ENCODE results near the gene PEF1. TPM values are rescaled to one million over a fixed set of nuclear protein-coding genes. Genes with fewer than 3 reads are reported as not detected.

PEF1 gene
- total and polyA plus RNA-seq, 4 donors = 75.1 to 103 (median 80.8) TPM

DNA sequence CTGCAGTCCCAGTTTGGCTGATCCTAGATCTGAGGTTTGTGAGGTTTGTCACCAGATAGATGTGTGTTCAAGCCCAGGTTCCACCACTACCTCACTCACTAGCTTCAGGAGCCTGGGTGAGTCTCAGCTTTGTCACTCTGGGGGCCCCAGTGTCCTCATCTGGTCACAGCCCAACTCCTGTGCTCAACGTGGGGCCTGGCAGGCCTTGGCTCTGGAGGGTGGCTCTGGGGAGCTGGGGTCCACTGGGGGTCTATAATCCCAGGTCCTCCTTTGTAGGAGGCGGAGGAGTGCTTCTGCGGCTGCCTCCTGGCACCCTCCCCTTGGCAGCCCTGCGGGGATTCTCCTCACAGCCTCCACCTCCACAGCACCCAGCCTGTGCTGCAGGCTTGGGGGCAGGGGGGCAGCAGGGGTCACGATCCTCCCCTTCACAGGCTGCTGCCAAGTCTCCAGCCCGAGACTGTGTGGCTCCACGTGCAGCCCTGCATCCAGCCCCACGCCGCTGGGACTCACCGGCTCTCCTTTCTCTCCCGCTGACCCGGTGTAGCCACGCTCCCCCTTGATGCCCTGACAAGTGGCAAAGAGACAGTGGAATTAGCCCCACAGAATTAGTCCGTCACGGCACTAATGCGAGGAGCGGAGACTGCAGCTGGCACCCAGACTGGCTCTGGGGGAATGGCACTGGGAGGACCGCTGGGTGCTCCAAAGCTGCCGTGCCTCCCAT lies 22.5 kb upstream of the PEF1 start:
- Histone ChIP-seq H3K4me1 (ENCODE audit: control insufficient read depth in 5 of 5, insufficient read depth in 5 of 5, low read length in 5 of 5) (peaks cover 0 to 29% (median 15%) of the 10 kb centered on the region in 5 donors), H3K4me3 (no peak overlapping the region), H3K27ac (ENCODE audit: low read depth in 1 of 2, low read length in 1 of 2) (no peak overlapping the region), H3K9ac (ENCODE audit: insufficient read depth in 1 of 2, low read length in 2 of 2) (no peak overlapping the region), H3K9me3 (ENCODE audit: control insufficient read depth in 4 of 4, insufficient read depth in 3 of 4, low read length in 3 of 4) (no peaks in the 10 kb centered on the region), H3K36me3 (ENCODE audit: control insufficient read depth in 4 of 4, insufficient read depth in 4 of 4, low read length in 4 of 4) (peaks cover 0 to 24% (median 5%) of the 10 kb centered on the region in 4 donors), H3K27me3 (ENCODE audit: control insufficient read depth in 3 of 3, insufficient read depth in 3 of 3, low read length in 2 of 3) (no peaks in the 10 kb centered on the region)
- 87 to 88% methylated on average over 19 of the region's 19 CpGs for WGBS, 2 donors
- TF ChIP-seq, protein P1, sequence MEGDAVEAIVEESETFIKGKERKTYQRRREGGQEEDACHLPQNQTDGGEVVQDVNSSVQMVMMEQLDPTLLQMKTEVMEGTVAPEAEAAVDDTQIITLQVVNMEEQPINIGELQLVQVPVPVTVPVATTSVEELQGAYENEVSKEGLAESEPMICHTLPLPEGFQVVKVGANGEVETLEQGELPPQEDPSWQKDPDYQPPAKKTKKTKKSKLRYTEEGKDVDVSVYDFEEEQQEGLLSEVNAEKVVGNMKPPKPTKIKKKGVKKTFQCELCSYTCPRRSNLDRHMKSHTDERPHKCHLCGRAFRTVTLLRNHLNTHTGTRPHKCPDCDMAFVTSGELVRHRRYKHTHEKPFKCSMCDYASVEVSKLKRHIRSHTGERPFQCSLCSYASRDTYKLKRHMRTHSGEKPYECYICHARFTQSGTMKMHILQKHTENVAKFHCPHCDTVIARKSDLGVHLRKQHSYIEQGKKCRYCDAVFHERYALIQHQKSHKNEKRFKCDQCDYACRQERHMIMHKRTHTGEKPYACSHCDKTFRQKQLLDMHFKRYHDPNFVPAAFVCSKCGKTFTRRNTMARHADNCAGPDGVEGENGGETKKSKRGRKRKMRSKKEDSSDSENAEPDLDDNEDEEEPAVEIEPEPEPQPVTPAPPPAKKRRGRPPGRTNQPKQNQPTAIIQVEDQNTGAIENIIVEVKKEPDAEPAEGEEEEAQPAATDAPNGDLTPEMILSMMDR (IDR thresholded peaks at IDR 0.05; ENCODE audit: control extremely low read depth, extremely low read depth) = no peak
- DNase-seq = no peak
- ATAC-seq (ENCODE audit: insufficient read depth, low FRiP score) = no peak

DNA sequence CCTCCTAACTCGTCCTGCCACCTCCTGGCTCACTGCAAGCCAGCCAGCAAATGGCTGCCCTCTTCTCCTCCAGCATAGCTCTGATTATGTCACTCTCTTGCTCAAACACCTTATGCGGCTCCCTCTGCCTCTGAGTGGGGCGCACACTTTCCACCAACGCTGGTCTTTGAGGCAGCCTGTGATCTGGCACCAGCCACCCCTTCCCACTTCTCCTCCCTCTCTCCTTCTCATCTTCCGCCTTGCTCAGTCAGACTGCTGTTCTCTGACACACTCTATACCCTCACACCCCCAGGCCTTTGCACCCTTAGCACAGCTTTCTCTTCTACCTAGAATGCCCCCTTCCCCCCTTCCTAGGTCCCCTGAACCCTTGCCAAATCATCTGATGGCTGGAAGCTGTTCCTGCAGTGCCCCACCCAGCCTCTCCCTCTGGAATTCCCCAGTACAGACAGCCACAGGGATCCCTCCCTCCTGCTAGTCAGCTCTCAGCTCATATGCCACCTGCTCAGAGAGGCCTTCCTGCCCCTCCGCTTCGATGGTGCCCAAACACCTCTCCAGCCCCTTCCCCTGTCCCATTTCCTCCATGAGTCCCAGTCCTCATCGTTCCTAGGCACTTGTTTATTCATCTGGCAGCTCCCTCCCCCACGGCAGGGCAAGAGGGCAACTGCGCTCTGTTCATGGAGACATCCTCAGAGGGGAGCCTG lies 21.7 kb upstream of the PEF1 start:
- ATAC-seq (ENCODE audit: insufficient read depth, low FRiP score) (no peak), DNase-seq (peak in 2 of 3 donors; percentile 28 to 35)
- Histone ChIP-seq H3K27me3 (ENCODE audit: control insufficient read depth in 3 of 3, insufficient read depth in 3 of 3, low read length in 2 of 3) (no peaks in the 10 kb centered on the region), H3K9ac (ENCODE audit: insufficient read depth in 1 of 2, low read length in 2 of 2) (no peak overlapping the region), H3K9me3 (ENCODE audit: control insufficient read depth in 4 of 4, insufficient read depth in 3 of 4, low read length in 3 of 4) (no peaks in the 10 kb centered on the region), H3K4me3 (no peak overlapping the region), H3K4me1 (ENCODE audit: control insufficient read depth in 5 of 5, insufficient read depth in 5 of 5, low read length in 5 of 5) (peaks cover 0 to 29% (median 15%) of the 10 kb centered on the region in 5 donors), H3K27ac (ENCODE audit: low read depth in 1 of 2, low read length in 1 of 2) (peak overlapping the region in 1 of 2 donors; percentile 20), H3K36me3 (ENCODE audit: control insufficient read depth in 4 of 4, insufficient read depth in 4 of 4, low read length in 4 of 4) (peaks cover 0 to 18% (median 4%) of the 10 kb centered on the region in 4 donors)
- TF ChIP-seq, protein P1 (IDR thresholded peaks at IDR 0.05; ENCODE audit: control extremely low read depth, extremely low read depth) = no peak
- WGBS, 2 donors = 56 to 70% methylated on average over 10 of the region's 10 CpGs

DNA sequence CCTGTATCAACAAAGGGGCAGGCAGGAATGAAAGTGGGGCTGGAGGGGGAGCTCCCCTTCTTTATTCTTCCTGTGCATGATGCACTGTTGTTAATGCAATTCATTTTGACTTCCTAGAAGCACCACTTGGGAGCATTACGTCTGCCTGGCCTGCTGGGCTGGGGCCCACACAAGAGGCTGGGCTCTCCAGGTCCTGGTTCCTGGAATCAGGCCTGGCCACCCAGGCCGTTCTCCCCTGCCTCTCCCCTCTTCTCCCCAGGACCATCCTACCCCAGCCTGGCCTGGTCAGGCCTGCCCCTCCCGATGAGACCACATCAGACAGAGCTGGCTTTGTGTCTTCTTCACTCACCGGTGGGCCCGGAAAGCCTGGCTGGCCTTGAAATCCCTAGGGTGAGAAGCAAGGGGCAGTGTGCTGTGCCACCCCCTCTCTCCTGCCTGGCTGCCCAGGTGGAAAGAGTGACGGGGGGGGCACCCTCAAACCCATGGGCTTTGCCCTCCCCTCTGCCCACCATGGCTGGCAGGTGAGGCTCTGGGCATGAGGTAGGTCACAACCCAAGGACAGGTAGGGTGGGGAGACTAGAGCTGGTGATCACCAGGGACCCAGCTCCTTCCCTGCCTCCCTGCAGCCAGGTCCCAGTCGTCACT lies 20.7 kb upstream of the PEF1 start:
- H3K27me3 ChIP-seq (ENCODE audit: control insufficient read depth in 3 of 3, insufficient read depth in 3 of 3, low read length in 2 of 3) = no peaks in the 10 kb centered on the region
- ATAC-seq (ENCODE audit: insufficient read depth, low FRiP score) = no peak
- no peak overlapping the region for H3K9ac ChIP-seq (ENCODE audit: insufficient read depth in 1 of 2, low read length in 2 of 2)
- peaks cover 0 to 15% (median 4%) of the 10 kb centered on the region in 4 donors for H3K36me3 ChIP-seq (ENCODE audit: control insufficient read depth in 4 of 4, insufficient read depth in 4 of 4, low read length in 4 of 4)
- DNase-seq = peak in 1 of 3 donors; percentile 30
- no peak overlapping the region for H3K27ac ChIP-seq (ENCODE audit: low read depth in 1 of 2, low read length in 1 of 2)
- no peak overlapping the region for H3K4me3 ChIP-seq
- peaks cover 0 to 21% (median 9%) of the 10 kb centered on the region in 5 donors for H3K4me1 ChIP-seq (ENCODE audit: control insufficient read depth in 5 of 5, insufficient read depth in 5 of 5, low read length in 5 of 5)
- TF ChIP-seq, protein P1 (IDR thresholded peaks at IDR 0.05; ENCODE audit: control extremely low read depth, extremely low read depth) = no peak
- 80 to 90% methylated on average over 7 of the region's 7 CpGs for WGBS, 2 donors
- no peaks in the 10 kb centered on the region for H3K9me3 ChIP-seq (ENCODE audit: control insufficient read depth in 4 of 4, insufficient read depth in 3 of 4, low read length in 3 of 4)
